ENCODE results near the gene PDCD1. TPM values are rescaled to one million over a fixed set of nuclear protein-coding genes. Genes with fewer than 3 reads are reported as not detected.
A peak's percentile ranks its signal among the peaks of the same experiment; 100 is the strongest.

Gene PDCD1
- total and polyA plus RNA-seq, 2 of the 8 experiments (the other 6 are each of a cell fraction or from before 2014, with no cell fraction given) = 0.48 to 1.1 TPM

GRCh38 chr2:241859017-241859435, 332 bp upstream of the PDCD1 start:
- Histone ChIP-seq H3K9me3 (ENCODE audit: insufficient read depth in 2 of 2, low read depth in 1 of 2, low read length in 1 of 2) (no peaks in the 10 kb centered on the region), H4K8ac (ENCODE audit: extremely low read depth, insufficient read depth, low read length) (peak overlapping the region; percentile 86), H4K5ac (ENCODE audit: insufficient read length, low read depth, low read length) (no peak overlapping the region), H3K4me2 (ENCODE audit: insufficient read depth in 1 of 2, low read depth in 2 of 2, low read length in 2 of 2) (peak overlapping the region in 1 of 2 experiments; percentile 19; a peak in 1 of 4 replicates), H2BK20ac (ENCODE audit: low read length) (no peak overlapping the region), H3K36me3 (ENCODE audit: control insufficient read depth in 2 of 4, insufficient read depth in 4 of 4, low read length in 3 of 4) (no peaks in the 10 kb centered on the region; a peak in 2 of 8 replicates), H3K9ac (replicated peaks in 1 of 4; ENCODE audit: extremely low read depth in 1 of 4, low read depth in 3 of 4, low read length in 3 of 4) (no peak overlapping the region), H2BK12ac (ENCODE audit: low read depth, low read length) (no peak overlapping the region), H3K18ac (ENCODE audit: extremely low read depth, low read length) (peak overlapping the region; percentile 32; the same call in 1 of the 2 replicates), H3K79me2 (ENCODE audit: control insufficient read depth in 1 of 2, insufficient read depth in 2 of 2, low read length in 2 of 2) (no peaks in the 10 kb centered on the region), H3K23me2 (ENCODE audit: low read depth, low read length) (peaks cover 9% of the 10 kb centered on the region; the same call in 1 of the 2 replicates), H3K27ac (ENCODE audit: low read depth, low read length) (no peak overlapping the region), H2AK5ac (ENCODE audit: low read depth, low read length) (no peak overlapping the region), H3K14ac (ENCODE audit: insufficient read length) (no peak overlapping the region), H3K79me1 (ENCODE audit: low read depth, low read length) (no peaks in the 10 kb centered on the region; the same call in 1 of the 2 replicates), H3K4me3 (ENCODE audit: extremely low read depth in 1 of 4, insufficient read depth in 2 of 4, low read depth in 3 of 4, low read length in 4 of 4) (no peak overlapping the region), H2BK120ac (replicated peaks; ENCODE audit: low read depth, low read length) (no peak overlapping the region), H4K91ac (replicated peaks; ENCODE audit: insufficient read length, low read length) (peak overlapping the region; percentile 65), H2BK5ac (ENCODE audit: low read depth, low read length) (no peak overlapping the region), H3K4me1 (replicated peaks in 1 of 4; ENCODE audit: control insufficient read depth in 3 of 4, insufficient read depth in 4 of 4, low read length in 3 of 4) (peaks cover 0 to 22% (median 6%) of the 10 kb centered on the region in 4 experiments; a peak in 6 of 7 replicates), H4K20me1 (replicated peaks in 1 of 2; ENCODE audit: control insufficient read depth in 1 of 2, insufficient read depth in 2 of 2, low read length in 2 of 2) (no peaks in the 10 kb centered on the region), H3K23ac (ENCODE audit: insufficient read length) (no peak overlapping the region), H2BK15ac (ENCODE audit: low read length) (0 out of 2 replicates have a peak overlapping the region, but pooled peaks have one; percentile 72), H2AFZ (ENCODE audit: low read length) (no peak overlapping the region), H3K27me3 (replicated peaks in 1 of 4; ENCODE audit: control insufficient read depth in 3 of 4, extremely low read depth in 1 of 4, insufficient read depth in 3 of 4, low read length in 3 of 4) (no peaks in the 10 kb centered on the region), H3K4ac (replicated peaks; ENCODE audit: insufficient read length, low read depth, low read length) (peak overlapping the region; percentile 69), H3K56ac (replicated peaks; ENCODE audit: insufficient read length, low read depth, low read length) (no peak overlapping the region)
- DNase-seq (ENCODE audit: low read depth in 1 of 2, low spot score in 2 of 2) (no peak), FAIRE-seq (no peak)
- POLR2A ChIA-PET (ENCODE audit: partially characterized antibody) = interaction anchor here (1.4 kb wide), 1 partner anchor 14 kb away, joined by 6 read pairs; no protein-coding TSS in a partner anchor
- WGBS, 2 experiments (ENCODE audit: extremely low coverage in 1 of 2, insufficient coverage in 1 of 2, insufficient read length in 1 of 2, insufficient replicate concordance in 2 of 2, low coverage in 1 of 2, low lambda C conversion rate in 2 of 2, missing lambda C conversion rate in 1 of 2) = 81% methylated on average over 2 of the region's 9 CpGs; no CpG with 5 or more reads in 1 of the 2 experiments
- CTCF ChIA-PET (ENCODE audit: partially characterized antibody) = interaction anchor here (1.0 to 1.7 kb wide), 3 partner anchors 9 to 199 kb away, joined by 3 to 6 read pairs (median 4); no protein-coding TSS in a partner anchor
- no peak for TF ChIP-seq BACH1 (IDR thresholded peaks at IDR 0.05; ENCODE audit: low read length)
- no peak for TF ChIP-seq ZNF274 (IDR thresholded peaks at IDR 0.05; ENCODE audit: borderline replicate concordance, extremely low read depth, low read length)
- no peak for TF ChIP-seq HDAC6 (IDR thresholded peaks at IDR 0.05; ENCODE audit: low read depth, low read length)
- TF ChIP-seq KDM1A (IDR thresholded peaks at IDR 0.05; ENCODE audit: borderline replicate concordance, low read length) = no peak
- TF ChIP-seq RBBP5 (IDR thresholded peaks at IDR 0.05; ENCODE audit: borderline replicate concordance, low read depth, low read length) = no peak
- TF ChIP-seq ATF3 (IDR thresholded peaks at IDR 0.05; ENCODE audit: insufficient read depth, low read depth, low read length) = no peak
- no peak for TF ChIP-seq SAP30 (IDR thresholded peaks at IDR 0.05; ENCODE audit: insufficient read depth, insufficient replicate concordance, low read length)
- TF ChIP-seq POU5F1 (IDR thresholded peaks at IDR 0.05; ENCODE audit: low read depth, low read length) = no peak
- TF ChIP-seq JUND (IDR thresholded peaks at IDR 0.05; ENCODE audit: low read length) = no peak
- TF ChIP-seq SIN3A (conservative IDR thresholded peaks at IDR 0.05 in 1 of 2, IDR thresholded peaks at IDR 0.05 in 1 of 2; ENCODE audit: low read depth in 1 of 2, low read length in 2 of 2) = no peak

All from H1 (cell line).